Liver (tissue), 3 donors: Measurements from ENCODE around the gene EDIL3.

Experiments used
- FOXA1 ChIP-seq: IDR thresholded peaks from 2 replicates; pipeline ENCODE4 v1.6.1; 2016; ENCODE audit warnings: antibody characterized with exemption
- NR2F2 ChIP-seq: IDR thresholded peaks from 2 replicates; pipeline ENCODE4 v1.6.1; 2016; ENCODE audit warnings: antibody characterized with exemption
- SP1 ChIP-seq: IDR thresholded peaks from 2 replicates; pipeline ENCODE4 v1.6.1; 2018; ENCODE audit warnings: antibody characterized with exemption, mild to moderate bottlenecking
- YY1 ChIP-seq: IDR thresholded peaks from 2 replicates; pipeline ENCODE4 v1.6.1; 2016; ENCODE audit warnings: antibody characterized with exemption, mild to moderate bottlenecking
- TF ChIP-seq, protein P1 (sequence below): fragments of 150-350 bp; IDR thresholded peaks from 2 replicates; pipeline ENCODE4 v1.5.1; 2017; ENCODE audit warnings: improper control_type of control experiment, low read depth, low read length; ENCODE audit not compliant: missing input control
- donor health status: healthy.
- donor health status: healthy.

DNA sequence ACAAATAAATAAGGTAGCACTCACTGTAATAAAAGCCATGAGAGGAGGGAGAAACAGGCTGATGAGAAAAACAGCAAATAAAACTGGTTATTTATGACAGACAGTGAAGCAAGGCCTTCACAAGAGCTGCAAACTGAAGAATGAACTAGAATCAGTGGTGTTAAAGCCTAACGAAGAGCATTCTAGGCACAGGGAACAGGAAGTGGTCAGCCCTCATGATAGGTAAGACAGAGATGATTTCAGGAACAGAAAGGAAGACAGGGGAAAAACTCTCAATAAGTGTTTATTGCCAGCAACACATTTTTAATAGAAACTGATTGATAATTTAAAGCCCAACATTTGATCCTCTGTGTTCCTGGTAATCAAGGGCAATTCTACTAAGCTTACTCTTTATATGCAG lies 124.5 kb downstream of the EDIL3 start:
- TF ChIP-seq, protein P1, sequence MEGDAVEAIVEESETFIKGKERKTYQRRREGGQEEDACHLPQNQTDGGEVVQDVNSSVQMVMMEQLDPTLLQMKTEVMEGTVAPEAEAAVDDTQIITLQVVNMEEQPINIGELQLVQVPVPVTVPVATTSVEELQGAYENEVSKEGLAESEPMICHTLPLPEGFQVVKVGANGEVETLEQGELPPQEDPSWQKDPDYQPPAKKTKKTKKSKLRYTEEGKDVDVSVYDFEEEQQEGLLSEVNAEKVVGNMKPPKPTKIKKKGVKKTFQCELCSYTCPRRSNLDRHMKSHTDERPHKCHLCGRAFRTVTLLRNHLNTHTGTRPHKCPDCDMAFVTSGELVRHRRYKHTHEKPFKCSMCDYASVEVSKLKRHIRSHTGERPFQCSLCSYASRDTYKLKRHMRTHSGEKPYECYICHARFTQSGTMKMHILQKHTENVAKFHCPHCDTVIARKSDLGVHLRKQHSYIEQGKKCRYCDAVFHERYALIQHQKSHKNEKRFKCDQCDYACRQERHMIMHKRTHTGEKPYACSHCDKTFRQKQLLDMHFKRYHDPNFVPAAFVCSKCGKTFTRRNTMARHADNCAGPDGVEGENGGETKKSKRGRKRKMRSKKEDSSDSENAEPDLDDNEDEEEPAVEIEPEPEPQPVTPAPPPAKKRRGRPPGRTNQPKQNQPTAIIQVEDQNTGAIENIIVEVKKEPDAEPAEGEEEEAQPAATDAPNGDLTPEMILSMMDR = no peak
- TF ChIP-seq FOXA1 = no peak
- TF ChIP-seq NR2F2 = no peak
- TF ChIP-seq YY1 = no peak
- no peak for TF ChIP-seq SP1
